GM19438 (cell line): ENCODE measurements around the gene CYP4F22.
"Not testable (repeated sequence)": the region's sequence is repeated elsewhere in the genome, so short reads cannot be mapped to it uniquely, and the experiment has no call there.

ENCODE experiments used
- ATAC-seq: cut with Tn5 transposase; IDR thresholded peaks from one replicate; pipeline ENCODE4 v1.9.1; 2021; ENCODE audit warnings: low read depth; ENCODE audit not compliant: unreplicated experiment

CYP4F22 gene

GRCh38 chr19:15488489-15489226, 19.7 kb upstream of the CYP4F22 start:
- ATAC-seq: no peak

DNA sequence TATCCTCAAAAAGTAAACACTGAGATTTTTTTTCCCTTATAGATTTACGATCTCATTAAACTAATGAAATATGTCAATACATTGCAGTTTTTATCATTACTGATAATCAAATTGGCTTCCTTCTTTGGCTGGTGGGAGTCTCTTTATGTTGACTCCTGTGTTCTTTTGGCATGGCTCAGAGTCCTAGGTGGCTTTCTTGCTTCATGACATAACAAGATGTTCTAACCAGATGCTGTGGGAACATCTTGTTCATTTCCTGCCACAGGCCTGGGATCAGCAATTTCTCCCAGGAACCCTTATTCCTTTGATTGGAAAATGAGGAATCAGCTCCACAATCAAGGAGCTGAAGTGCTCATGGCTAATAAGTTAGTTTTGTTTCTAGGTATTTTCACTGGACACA, 13.2 kb upstream of the CYP4F22 start:
- ATAC-seq: no peak

DNA sequence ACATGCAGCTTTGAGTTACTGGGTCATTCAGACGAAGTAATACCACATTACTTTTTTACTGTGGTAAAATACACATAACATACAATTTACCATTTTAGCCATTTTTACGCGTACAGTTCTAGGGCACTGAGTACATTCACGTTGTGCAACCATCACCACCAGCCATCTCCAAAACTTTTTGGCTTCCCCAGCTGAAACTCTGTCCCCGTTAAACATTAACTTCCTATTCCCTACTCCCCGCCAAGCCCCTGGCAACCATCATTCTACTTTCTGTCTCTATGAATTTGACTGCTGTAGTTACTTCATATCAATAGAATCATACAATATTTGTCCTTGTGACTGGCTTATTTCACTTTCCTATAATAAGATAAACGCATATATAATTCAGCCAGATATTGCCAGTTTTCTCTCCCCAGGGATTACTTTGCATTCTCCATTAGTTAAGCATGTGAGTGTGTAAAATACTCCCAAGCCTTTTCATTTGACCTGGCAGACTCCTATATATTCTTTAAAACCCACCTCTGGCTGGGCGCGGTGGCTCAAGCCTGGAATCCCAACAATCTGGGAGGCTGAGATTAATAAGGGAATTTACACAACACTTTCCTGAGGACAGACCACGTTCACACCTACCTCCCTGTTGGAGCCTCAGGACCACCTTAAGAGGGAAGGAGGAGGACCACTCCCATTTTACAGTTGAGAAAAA, 10.0 kb upstream of the CYP4F22 start:
- ATAC-seq: no peak

DNA sequence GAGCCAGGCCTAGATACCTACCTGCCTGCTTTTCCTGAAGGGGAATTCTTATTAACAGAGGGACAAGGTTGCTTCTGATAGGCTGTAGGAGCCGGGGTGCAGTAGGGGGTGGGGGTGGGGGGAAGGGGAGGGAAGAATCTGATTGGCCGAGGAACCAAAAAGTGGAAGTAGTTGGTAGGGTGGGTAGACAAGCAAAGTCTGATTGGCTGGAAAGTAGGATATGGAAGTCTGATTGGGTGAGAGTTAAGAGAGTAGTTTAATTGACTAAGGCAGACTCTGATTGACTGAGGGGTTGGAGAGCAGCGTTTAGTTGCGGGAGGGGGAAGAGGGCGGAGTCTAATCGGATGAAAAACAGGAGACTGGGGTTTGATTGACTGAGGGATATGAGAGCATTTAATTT, 9.4 kb upstream of the CYP4F22 start:
- ATAC-seq: no peak

GRCh38 chr19:15501596-15501995, 6.7 kb upstream of the CYP4F22 start:
- no peak for ATAC-seq

GRCh38 chr19:15502264-15502663, 6.1 kb upstream of the CYP4F22 start:
- ATAC-seq: no peak

DNA sequence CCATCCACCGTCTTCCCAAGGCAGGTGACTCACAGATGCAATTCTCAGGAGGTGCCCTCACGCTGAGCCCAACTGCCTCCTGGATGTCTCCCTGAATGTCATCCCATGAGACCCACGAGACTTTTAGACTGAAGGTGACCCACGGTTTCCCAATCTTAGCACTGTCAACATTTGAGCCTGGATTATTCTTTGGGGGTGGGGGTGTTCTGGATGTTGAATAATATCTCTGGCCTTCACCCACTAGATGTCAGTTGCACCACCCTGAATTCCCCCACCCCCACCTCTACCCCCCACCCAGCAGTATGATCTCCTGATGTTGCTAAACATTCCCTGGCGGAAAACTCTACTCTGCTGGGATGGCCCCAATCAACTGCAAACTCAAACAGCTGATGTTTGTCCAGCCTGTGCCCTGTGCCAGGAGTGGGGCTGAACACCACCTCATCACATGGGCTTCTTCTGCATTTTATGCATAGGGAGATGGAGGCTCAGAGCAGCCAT, 2.2 kb upstream of the CYP4F22 start:
- no peak for ATAC-seq

GRCh38 chr19:15507068-15508034, 974 bp upstream of the CYP4F22 start:
- no peak for ATAC-seq

DNA sequence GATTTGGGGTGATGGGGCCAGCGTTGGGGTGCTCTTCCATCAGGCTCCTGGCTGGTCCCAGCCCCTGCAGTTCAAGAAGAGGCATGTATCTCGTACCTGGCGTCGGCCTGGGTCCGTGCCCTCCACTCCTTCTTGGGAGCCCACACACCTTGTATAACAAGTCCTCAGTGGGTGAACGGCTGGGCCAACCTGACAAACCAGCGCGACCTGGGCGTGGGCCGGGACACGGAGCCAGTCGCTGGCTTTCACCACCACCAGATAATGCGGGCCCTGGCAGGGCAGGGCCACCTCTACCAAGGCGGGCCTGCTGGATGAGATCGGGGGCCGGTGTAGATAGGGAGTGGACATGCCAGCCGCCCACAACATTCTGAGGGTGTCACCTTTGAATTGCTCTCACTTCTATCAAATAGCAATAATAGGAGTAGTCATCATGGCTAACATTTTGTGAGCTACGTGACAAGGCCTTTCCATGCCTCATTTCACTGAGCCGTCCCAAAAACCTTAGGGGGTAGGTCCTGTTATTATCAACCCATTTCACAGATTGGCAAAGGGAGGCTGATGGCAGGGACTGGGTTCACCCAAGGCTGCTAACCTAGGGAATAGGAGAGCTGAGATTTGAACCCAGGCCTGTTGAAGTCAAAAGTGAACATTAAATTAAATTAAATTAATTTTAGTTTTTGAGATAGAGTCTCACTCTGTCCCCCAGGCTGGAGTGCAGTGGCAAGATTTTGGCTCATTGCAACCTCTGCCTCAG, 3.5 kb downstream of the CYP4F22 start:
- ATAC-seq: no peak

GRCh38 chr19:15515227-15515625, 6.9 kb downstream of the CYP4F22 start:
- ATAC-seq: not testable (repeated sequence)

- no peak for ATAC-seq
Observed at GRCh38 chr19:15516363-15516762, 8.0 kb downstream of the CYP4F22 start.

DNA sequence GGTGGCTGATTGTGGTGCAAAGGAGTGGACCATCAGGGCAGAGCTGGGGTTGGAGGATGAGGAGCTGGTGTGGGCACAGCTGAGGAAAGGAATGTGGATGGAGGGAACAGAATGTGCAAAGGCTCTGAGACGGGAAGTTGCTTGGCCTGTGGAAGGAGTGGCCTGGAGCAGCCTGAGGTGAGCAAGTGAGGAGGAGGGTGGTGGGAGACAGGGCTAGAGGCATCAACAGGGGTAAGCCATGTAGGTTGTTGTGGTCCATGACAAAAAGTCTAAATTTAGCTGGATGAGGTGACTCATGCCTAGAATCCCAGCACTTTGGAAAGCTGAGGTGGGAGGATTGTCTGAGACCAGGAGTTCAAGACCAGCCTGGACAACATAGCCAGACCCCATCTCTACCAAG, 9.5 kb downstream of the CYP4F22 start:
- ATAC-seq: no peak

- no peak for ATAC-seq
Observed at GRCh38 chr19:15519433-15519976, 11.2 kb downstream of the CYP4F22 start.

GRCh38 chr19:15524781-15525180, 16.5 kb downstream of the CYP4F22 start:
- no peak for ATAC-seq

GRCh38 chr19:15525291-15525690, 17.0 kb downstream of the CYP4F22 start:
- ATAC-seq: no peak

DNA sequence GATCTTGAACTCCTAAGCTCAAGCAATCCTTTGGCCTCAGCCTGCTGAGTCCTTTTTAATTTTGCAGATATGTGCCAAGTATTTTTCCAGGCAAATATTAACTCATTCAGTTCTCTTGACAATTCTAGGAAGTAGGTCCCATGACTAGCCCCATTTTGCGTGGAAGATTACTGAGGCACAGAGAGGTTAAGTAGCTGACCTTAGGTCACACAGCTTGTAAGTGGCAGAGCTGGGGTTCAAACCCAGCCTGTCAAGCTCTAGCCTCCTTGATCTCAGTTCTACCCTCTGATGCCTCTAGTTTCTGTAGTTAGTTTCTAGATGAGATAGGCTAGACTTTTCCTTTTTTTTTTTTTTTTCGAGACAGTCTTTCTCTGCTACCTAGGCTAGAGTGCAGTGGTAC, 18.1 kb downstream of the CYP4F22 start:
- no peak for ATAC-seq

- ATAC-seq: no peak
Observed at GRCh38 chr19:15527705-15528104, 19.4 kb downstream of the CYP4F22 start.

GRCh38 chr19:15529774-15530372, 21.5 kb downstream of the CYP4F22 start:
- ATAC-seq: no peak

DNA sequence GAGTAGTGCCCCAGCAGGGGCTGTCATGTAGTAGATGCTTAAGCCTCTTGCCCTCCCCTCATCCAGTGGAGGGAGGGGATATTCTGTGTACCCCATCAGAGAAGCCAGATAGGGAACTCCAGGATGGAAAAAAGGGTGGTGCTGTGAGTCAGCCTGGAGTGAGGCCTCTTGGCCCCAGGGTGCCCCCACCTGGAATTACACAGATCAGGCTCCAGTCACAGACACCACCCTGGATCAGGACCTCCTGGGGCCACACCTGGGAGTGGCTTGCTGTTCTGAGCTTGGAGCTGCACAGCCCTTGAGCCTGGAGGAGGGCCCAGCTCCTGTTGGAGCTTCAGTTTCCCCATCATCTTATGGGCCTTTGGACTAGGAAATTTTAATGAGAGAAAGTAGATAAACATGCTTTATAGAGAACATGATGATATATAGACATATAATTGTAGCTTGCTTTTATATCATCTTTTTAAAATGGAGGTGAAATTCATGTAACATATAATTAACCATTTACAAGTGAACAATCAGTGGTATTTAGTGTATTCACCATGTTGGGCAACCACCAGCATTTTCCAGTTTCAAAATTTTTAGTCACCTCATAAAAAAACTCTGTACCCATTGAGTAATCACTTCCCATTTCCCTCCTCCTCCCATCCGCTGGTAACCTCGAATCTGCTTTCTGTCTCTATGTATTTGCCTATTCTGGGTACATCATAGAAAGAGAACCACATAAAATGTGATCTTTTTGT, 24.6 kb downstream of the CYP4F22 start:
- ATAC-seq: no peak
